CD14-positive monocyte (primary cell): ENCODE measurements around the gene SLC39A9. TPM values are rescaled to one million over a fixed set of nuclear protein-coding genes. Genes with fewer than 3 reads are reported as not detected.

Experiments
- DNase-seq, 3 donors: peaks; one replicate each; pipeline ENCODE4 v3.0.0-alpha.2; 2011 to 2022
- H2AFZ ChIP-seq: 2 replicates; pipeline ENCODE4 v1.6.0; 2012; ENCODE audit warnings: mild to moderate bottlenecking, low read depth, low read length, inconsistent platforms; ENCODE audit not compliant: insufficient read depth, poor library complexity, severe bottlenecking
- H3K27ac ChIP-seq, 2 donors: 1 replicate in 1 of 2; 2 replicates in 1 of 2; pipeline ENCODE4 v1.5.1; 2012 to 2013; ENCODE audit warnings: low read length in 2 of 2, control low read depth in 1 of 2, inconsistent platforms in 1 of 2, low read depth in 1 of 2, mild to moderate bottlenecking in 1 of 2
- H3K27me3 ChIP-seq, 2 donors: one replicate each; pipeline versions ENCODE4 v1.6.0 to v1.6.1; 2011 to 2013; ENCODE audit warnings: low read length in 2 of 2; ENCODE audit not compliant: control insufficient read depth in 2 of 2, insufficient read depth in 2 of 2
- H3K36me3 ChIP-seq, 2 donors: replicated peaks in 1 of 2; 1 replicate in 1 of 2; 2 replicates in 1 of 2; pipeline versions ENCODE4 v1.5.1 to v1.6.1; 2012 to 2013; ENCODE audit warnings: low read length in 2 of 2, control low read depth in 1 of 2, inconsistent platforms in 1 of 2, mild to moderate bottlenecking in 1 of 2; ENCODE audit not compliant: insufficient read depth in 2 of 2, control insufficient read depth in 1 of 2
- H3K4me1 ChIP-seq, 2 donors: 1 replicate in 1 of 2; 2 replicates in 1 of 2; pipeline versions ENCODE4 v1.5.1 to v1.6.1; 2012 to 2013; ENCODE audit warnings: low read length in 2 of 2, control low read depth in 1 of 2, inconsistent platforms in 1 of 2, mild to moderate bottlenecking in 1 of 2, moderate library complexity in 1 of 2; ENCODE audit not compliant: insufficient read depth in 2 of 2, control insufficient read depth in 1 of 2
- H3K4me2 ChIP-seq: replicated peaks from 2 replicates; pipeline ENCODE3; 2012; ENCODE audit warnings: low read length, moderate library complexity, mild to moderate bottlenecking; ENCODE audit not compliant: poor library complexity, severe bottlenecking; ENCODE audit errors: extremely low read depth
- H3K4me3 ChIP-seq, 3 experiments: fragments of 200-600 bp in 1 of 3; sonication (generic) in 1 of 3; replicated peaks in 1 of 3; 1 replicate in 2 of 3; 2 replicates in 1 of 3; pipeline ENCODE4 v1.5.1; 2011 to 2013; ENCODE audit warnings: low read length in 3 of 3, mild to moderate bottlenecking in 3 of 3, control low read depth in 2 of 3, low read depth in 2 of 3, inconsistent platforms in 1 of 3, moderate library complexity in 1 of 3
- H3K79me2 ChIP-seq: 2 replicates; pipeline ENCODE4 v1.6.0; 2012; ENCODE audit warnings: mild to moderate bottlenecking, control low read depth, inconsistent platforms, low read length, moderate library complexity; ENCODE audit not compliant: insufficient read depth
- H3K9ac ChIP-seq: 2 replicates; pipeline ENCODE4 v1.6.0; 2017; ENCODE audit warnings: low read length, mild to moderate bottlenecking; ENCODE audit not compliant: insufficient read depth, poor library complexity, severe bottlenecking
- H3K9me3 ChIP-seq, 2 donors: replicated peaks in 1 of 2; 1 replicate in 1 of 2; 2 replicates in 1 of 2; pipeline versions ENCODE4 v1.5.1 to v1.6.1; 2012 to 2013; ENCODE audit warnings: low read length in 2 of 2, control low read depth in 1 of 2; ENCODE audit not compliant: control insufficient read depth in 1 of 2, insufficient read depth in 1 of 2
- H4K20me1 ChIP-seq: 2 replicates; pipeline ENCODE4 v1.6.0; 2012; ENCODE audit warnings: mild to moderate bottlenecking, low read length, control low read depth, moderate library complexity; ENCODE audit not compliant: insufficient read depth
- H3K27ac Mint-ChIP-seq, 7 donors: one replicate each; pipeline ENCODE4 v1.8.0; 2020; ENCODE audit warnings: mild to moderate bottlenecking in 7 of 7, mixed read lengths in 7 of 7, moderate library complexity in 6 of 7, inconsistent platforms in 2 of 7
- H3K27me3 Mint-ChIP-seq, 3 donors: one replicate each; pipeline ENCODE4 v1.8.0; 2021 to 2022; ENCODE audit warnings: low read depth in 3 of 3, mild to moderate bottlenecking in 3 of 3, mixed read lengths in 3 of 3, moderate library complexity in 3 of 3, inconsistent platforms in 1 of 3
- H3K36me3 Mint-ChIP-seq, 2 donors: one replicate each; pipeline ENCODE4 v1.8.0; 2020; ENCODE audit warnings: mixed read lengths in 2 of 2, inconsistent platforms in 1 of 2, mild to moderate bottlenecking in 1 of 2
- H3K4me1 Mint-ChIP-seq: one replicate; pipeline ENCODE4 v1.8.0; 2020; ENCODE audit warnings: mild to moderate bottlenecking, mixed read lengths
- H3K4me3 Mint-ChIP-seq, 2 donors: one replicate each; pipeline ENCODE4 v1.8.0; 2020; ENCODE audit warnings: mild to moderate bottlenecking in 2 of 2, mixed read lengths in 2 of 2, moderate library complexity in 1 of 2
- H3K9me3 Mint-ChIP-seq, 7 donors: one replicate each; pipeline ENCODE4 v1.8.0; 2020 to 2022; ENCODE audit warnings: mixed read lengths in 7 of 7, mild to moderate bottlenecking in 6 of 7, moderate library complexity in 6 of 7, inconsistent platforms in 2 of 7
- WGBS: methylation state at CpG from one replicate; pipeline ENCODE4 v1.1.5; 2013; ENCODE audit warnings: missing lambda C conversion rate; ENCODE audit not compliant: insufficient coverage; 5-methylcytosine and 5-hydroxymethylcytosine counted together
- intact Hi-C, 2 donors: fragments of 100-400 bp; cut with micrococcal nuclease; formaldehyde crosslinking; loops; one replicate each; pipeline versions ENCODE4 v1.15.0 to v1.15.1; 2023
- polyA plus RNA-seq, 3 donors: library from polyadenylated mRNA; depleted of rRNA in 1 of 3; unstranded in 2 of 3; stranded (reverse) in 1 of 3; fragments of 300-500 nt in 2 of 3; fragments of >200 nt in 1 of 3; fragmentation: Illumina TruSeq in 2 of 3; gene quantifications; 1 replicate in 2 of 3; 2 replicates in 1 of 3; pipeline ENCODE4 v1.2.3, GENCODE V29; 2012 to 2021
- TF ChIP-seq, protein P1 (sequence below): fragments of 200-600 bp; IDR thresholded peaks from one replicate; pipeline ENCODE4 v1.8.0; 2022; ENCODE audit warnings: antibody characterized with exemption, mild to moderate bottlenecking

Gene SLC39A9
- polyA plus RNA-seq, 3 donors, result 28.6 to 44.2 (median 37.6) TPM

DNA sequence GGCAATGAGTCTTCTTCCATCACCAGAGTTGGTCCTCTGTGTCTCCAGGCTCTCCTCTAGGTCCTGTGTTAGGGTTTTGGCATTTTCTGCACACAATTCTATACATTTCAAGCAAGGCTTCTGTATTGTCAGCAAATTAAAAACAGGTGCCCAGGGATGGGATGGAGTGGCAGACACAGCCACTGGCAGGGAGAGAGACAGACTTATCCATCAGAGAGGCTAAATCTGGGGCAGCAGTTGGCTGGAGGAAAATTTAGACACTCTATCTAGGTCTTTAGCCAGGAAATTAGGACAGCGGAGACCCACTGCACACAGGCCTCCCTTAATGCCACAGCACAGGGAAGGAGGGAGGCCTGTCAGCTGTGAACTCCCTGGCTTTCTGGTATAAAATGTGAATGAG lies 106.3 kb downstream of the SLC39A9 start:
- H3K27me3 Mint-ChIP-seq, result peaks cover 10 to 19% (median 16%) of the 10 kb centered on the region in 3 donors
- no peaks in the 10 kb centered on the region for H3K9me3 Mint-ChIP-seq
- no peak overlapping the region for H2AFZ ChIP-seq
- no peak for DNase-seq
- no peaks in the 10 kb centered on the region for H3K9me3 ChIP-seq
- H3K4me2 ChIP-seq, result no peak overlapping the region
- H3K27ac ChIP-seq, result no peak overlapping the region
- no peaks in the 10 kb centered on the region for H3K36me3 ChIP-seq
- H3K4me3 ChIP-seq, result no peak overlapping the region
- H3K36me3 Mint-ChIP-seq, result no peaks in the 10 kb centered on the region
- TF ChIP-seq, protein P1, sequence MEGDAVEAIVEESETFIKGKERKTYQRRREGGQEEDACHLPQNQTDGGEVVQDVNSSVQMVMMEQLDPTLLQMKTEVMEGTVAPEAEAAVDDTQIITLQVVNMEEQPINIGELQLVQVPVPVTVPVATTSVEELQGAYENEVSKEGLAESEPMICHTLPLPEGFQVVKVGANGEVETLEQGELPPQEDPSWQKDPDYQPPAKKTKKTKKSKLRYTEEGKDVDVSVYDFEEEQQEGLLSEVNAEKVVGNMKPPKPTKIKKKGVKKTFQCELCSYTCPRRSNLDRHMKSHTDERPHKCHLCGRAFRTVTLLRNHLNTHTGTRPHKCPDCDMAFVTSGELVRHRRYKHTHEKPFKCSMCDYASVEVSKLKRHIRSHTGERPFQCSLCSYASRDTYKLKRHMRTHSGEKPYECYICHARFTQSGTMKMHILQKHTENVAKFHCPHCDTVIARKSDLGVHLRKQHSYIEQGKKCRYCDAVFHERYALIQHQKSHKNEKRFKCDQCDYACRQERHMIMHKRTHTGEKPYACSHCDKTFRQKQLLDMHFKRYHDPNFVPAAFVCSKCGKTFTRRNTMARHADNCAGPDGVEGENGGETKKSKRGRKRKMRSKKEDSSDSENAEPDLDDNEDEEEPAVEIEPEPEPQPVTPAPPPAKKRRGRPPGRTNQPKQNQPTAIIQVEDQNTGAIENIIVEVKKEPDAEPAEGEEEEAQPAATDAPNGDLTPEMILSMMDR, result no peak
- no peak overlapping the region for H3K4me3 Mint-ChIP-seq
- no peaks in the 10 kb centered on the region for H3K4me1 Mint-ChIP-seq
- no peaks in the 10 kb centered on the region for H3K79me2 ChIP-seq
- no peak overlapping the region for H3K9ac ChIP-seq
- intact Hi-C loops, result no loop called here
- no peak overlapping the region for H3K27ac Mint-ChIP-seq
- WGBS, result no CpG with 5 or more reads among the region's 1 CpG
- H3K4me1 ChIP-seq, result no peaks in the 10 kb centered on the region
- H4K20me1 ChIP-seq, result no peaks in the 10 kb centered on the region
- H3K27me3 ChIP-seq, result peaks cover 0 to 2% of the 10 kb centered on the region in 2 donors

DNA sequence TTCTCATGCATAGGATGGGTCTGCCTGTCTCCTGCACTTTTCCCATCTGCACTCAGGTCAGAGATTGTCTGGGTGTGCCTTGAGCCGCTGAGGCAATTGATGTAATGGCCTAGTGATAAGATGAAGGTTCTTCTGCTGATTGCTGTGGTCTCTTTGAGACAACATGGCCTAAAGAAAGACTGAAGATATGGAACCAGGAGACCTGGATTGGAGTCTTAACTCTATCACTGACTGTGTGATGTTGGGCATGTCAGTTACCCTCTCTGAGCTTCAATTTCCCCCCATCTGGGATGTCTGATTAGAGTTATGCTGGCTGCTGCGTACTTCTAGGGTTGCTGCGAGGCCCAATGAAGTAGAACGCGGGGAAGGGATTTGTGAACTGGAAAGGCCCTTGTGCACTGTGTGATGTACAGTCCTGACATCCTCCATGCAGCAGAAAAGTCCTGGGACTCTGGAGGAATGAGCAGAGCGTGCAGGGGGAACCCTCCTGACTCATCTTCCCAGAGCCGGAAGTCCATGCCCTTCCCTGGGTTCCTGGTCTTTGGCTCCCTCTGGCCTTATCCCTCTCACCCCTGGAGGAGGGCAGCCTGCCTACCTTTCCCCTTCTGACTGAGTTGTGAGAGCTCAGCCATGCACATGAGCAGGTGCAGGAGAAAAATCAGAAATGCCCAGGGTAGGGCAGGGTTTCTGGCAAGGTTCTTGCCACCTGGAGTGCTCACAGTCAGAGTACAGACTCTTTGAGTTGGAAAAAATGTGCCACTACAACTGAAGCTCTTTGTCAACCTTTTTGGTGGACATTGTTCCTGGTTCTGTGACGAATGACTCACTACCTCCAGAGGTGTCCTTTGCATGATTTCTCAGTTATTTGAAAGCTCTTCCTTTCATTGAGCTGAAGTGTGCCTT lies 107.1 kb downstream of the SLC39A9 start:
- no peak overlapping the region for H3K27ac Mint-ChIP-seq
- no peaks in the 10 kb centered on the region for H3K36me3 Mint-ChIP-seq

More for the DNA sequence above, 107.1 kb downstream of the SLC39A9 start:
- DNase-seq, result no peak
- H3K4me3 ChIP-seq, result no peak overlapping the region
- H3K4me1 Mint-ChIP-seq, result no peaks in the 10 kb centered on the region
- no peaks in the 10 kb centered on the region for H3K9me3 Mint-ChIP-seq
- peaks cover 0 to 5% of the 10 kb centered on the region in 2 donors for H3K27me3 ChIP-seq
- H2AFZ ChIP-seq, result no peak overlapping the region
- 94% methylated on average over 6 of the region's 8 CpGs for WGBS
- peaks cover 10 to 21% (median 18%) of the 10 kb centered on the region in 3 donors for H3K27me3 Mint-ChIP-seq
- H3K9ac ChIP-seq, result no peak overlapping the region
- H3K4me2 ChIP-seq, result no peak overlapping the region
- H3K27ac ChIP-seq, result no peak overlapping the region
- H3K79me2 ChIP-seq, result no peaks in the 10 kb centered on the region
- H4K20me1 ChIP-seq, result no peaks in the 10 kb centered on the region
- no peaks in the 10 kb centered on the region for H3K9me3 ChIP-seq
- TF ChIP-seq, protein P1, result no peak
- no peaks in the 10 kb centered on the region for H3K4me1 ChIP-seq
- H3K4me3 Mint-ChIP-seq, result no peak overlapping the region
- H3K36me3 ChIP-seq, result no peaks in the 10 kb centered on the region
- intact Hi-C loops, result no loop called here
